ENCODE data around the gene DNPEP.

Gene DNPEP

GRCh38 chr2:219358170-219359075 lies 29.3 kb downstream of the DNPEP start (continued):
- TF ChIP-seq, protein P1, sequence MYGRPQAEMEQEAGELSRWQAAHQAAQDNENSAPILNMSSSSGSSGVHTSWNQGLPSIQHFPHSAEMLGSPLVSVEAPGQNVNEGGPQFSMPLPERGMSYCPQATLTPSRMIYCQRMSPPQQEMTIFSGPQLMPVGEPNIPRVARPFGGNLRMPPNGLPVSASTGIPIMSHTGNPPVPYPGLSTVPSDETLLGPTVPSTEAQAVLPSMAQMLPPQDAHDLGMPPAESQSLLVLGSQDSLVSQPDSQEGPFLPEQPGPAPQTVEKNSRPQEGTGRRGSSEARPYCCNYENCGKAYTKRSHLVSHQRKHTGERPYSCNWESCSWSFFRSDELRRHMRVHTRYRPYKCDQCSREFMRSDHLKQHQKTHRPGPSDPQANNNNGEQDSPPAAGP (tag by site-specific recombination; IDR thresholded peaks at IDR 0.05), result no peak
- TF ChIP-seq ZNF280C (tag by site-specific recombination; IDR thresholded peaks at IDR 0.05), result no peak
- TF ChIP-seq ZEB2 (tag by site-specific recombination; IDR thresholded peaks at IDR 0.05), result no peak
- TF ChIP-seq PRDM1 (tag by site-specific recombination; IDR thresholded peaks at IDR 0.05), result no peak
- no peak for TF ChIP-seq ZNF174 (tag by site-specific recombination; IDR thresholded peaks at IDR 0.05)
- TF ChIP-seq HOXA7 (CRISPR knock-in tag; IDR thresholded peaks at IDR 0.05; ENCODE audit: borderline replicate concordance), result no peak
- TF ChIP-seq ZSCAN16 (tag by site-specific recombination; IDR thresholded peaks at IDR 0.05), result no peak
- no peak for TF ChIP-seq ZNF157 (tag by site-specific recombination; IDR thresholded peaks at IDR 0.05)
- no peak for TF ChIP-seq ZNF621 (tag by site-specific recombination; IDR thresholded peaks at IDR 0.05)
- TF ChIP-seq, protein P2, sequence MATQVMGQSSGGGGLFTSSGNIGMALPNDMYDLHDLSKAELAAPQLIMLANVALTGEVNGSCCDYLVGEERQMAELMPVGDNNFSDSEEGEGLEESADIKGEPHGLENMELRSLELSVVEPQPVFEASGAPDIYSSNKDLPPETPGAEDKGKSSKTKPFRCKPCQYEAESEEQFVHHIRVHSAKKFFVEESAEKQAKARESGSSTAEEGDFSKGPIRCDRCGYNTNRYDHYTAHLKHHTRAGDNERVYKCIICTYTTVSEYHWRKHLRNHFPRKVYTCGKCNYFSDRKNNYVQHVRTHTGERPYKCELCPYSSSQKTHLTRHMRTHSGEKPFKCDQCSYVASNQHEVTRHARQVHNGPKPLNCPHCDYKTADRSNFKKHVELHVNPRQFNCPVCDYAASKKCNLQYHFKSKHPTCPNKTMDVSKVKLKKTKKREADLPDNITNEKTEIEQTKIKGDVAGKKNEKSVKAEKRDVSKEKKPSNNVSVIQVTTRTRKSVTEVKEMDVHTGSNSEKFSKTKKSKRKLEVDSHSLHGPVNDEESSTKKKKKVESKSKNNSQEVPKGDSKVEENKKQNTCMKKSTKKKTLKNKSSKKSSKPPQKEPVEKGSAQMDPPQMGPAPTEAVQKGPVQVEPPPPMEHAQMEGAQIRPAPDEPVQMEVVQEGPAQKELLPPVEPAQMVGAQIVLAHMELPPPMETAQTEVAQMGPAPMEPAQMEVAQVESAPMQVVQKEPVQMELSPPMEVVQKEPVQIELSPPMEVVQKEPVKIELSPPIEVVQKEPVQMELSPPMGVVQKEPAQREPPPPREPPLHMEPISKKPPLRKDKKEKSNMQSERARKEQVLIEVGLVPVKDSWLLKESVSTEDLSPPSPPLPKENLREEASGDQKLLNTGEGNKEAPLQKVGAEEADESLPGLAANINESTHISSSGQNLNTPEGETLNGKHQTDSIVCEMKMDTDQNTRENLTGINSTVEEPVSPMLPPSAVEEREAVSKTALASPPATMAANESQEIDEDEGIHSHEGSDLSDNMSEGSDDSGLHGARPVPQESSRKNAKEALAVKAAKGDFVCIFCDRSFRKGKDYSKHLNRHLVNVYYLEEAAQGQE (tag by site-specific recombination; IDR thresholded peaks at IDR 0.05), result no peak
- TF ChIP-seq ZNF223 (tag by site-specific recombination; IDR thresholded peaks at IDR 0.05), result no peak
- no peak for TF ChIP-seq REPIN1 (tag by site-specific recombination; IDR thresholded peaks at IDR 0.05; ENCODE audit: low read depth)
- TF ChIP-seq GFI1B (tag by site-specific recombination; IDR thresholded peaks at IDR 0.05), result no peak
- TF ChIP-seq ZNF610 (tag by site-specific recombination; IDR thresholded peaks at IDR 0.05; ENCODE audit: borderline replicate concordance), result no peak
- no peak for TF ChIP-seq ZNF239 (tag by site-specific recombination; IDR thresholded peaks at IDR 0.05)
- no peak for TF ChIP-seq ZBTB7A (tag by site-specific recombination; IDR thresholded peaks at IDR 0.05; ENCODE audit: low read depth)
- TF ChIP-seq SP2 (tag by site-specific recombination; IDR thresholded peaks at IDR 0.05), result peak; percentile 61
- TF ChIP-seq ZNF24 (tag by site-specific recombination; IDR thresholded peaks at IDR 0.05), result no peak
- no peak for TF ChIP-seq ZNF660 (tag by site-specific recombination; IDR thresholded peaks at IDR 0.05)
- peak; percentile 51; the same call in 1 of the 2 replicates for TF ChIP-seq ZBTB20 (tag by site-specific recombination; IDR thresholded peaks at IDR 0.05)
- TF ChIP-seq ZNF366 (tag by site-specific recombination; conservative IDR thresholded peaks at IDR 0.05), result no peak
- no peak for TF ChIP-seq ZNF112 (tag by site-specific recombination; IDR thresholded peaks at IDR 0.05)
- TF ChIP-seq, protein P3, sequence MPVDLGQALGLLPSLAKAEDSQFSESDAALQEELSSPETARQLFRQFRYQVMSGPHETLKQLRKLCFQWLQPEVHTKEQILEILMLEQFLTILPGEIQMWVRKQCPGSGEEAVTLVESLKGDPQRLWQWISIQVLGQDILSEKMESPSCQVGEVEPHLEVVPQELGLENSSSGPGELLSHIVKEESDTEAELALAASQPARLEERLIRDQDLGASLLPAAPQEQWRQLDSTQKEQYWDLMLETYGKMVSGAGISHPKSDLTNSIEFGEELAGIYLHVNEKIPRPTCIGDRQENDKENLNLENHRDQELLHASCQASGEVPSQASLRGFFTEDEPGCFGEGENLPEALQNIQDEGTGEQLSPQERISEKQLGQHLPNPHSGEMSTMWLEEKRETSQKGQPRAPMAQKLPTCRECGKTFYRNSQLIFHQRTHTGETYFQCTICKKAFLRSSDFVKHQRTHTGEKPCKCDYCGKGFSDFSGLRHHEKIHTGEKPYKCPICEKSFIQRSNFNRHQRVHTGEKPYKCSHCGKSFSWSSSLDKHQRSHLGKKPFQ (tag by site-specific recombination; IDR thresholded peaks at IDR 0.05), result no peak
- no peak for TF ChIP-seq ZNF473 (tag by site-specific recombination; IDR thresholded peaks at IDR 0.05)
- no peak for TF ChIP-seq ZNF155 (tag by site-specific recombination; IDR thresholded peaks at IDR 0.05)
- TF ChIP-seq ZNF585B (tag by site-specific recombination; IDR thresholded peaks at IDR 0.05), result no peak
- TF ChIP-seq KLF8 (tag by site-specific recombination; IDR thresholded peaks at IDR 0.05), result no peak
- TF ChIP-seq GLIS1 (tag by site-specific recombination; IDR thresholded peaks at IDR 0.05), result peak; percentile 77
- no peak for TF ChIP-seq SCRT1 (tag by site-specific recombination; IDR thresholded peaks at IDR 0.05; ENCODE audit: borderline replicate concordance)
- TF ChIP-seq ZNF341 (tag by site-specific recombination; IDR thresholded peaks at IDR 0.05; ENCODE audit: low read depth), result peak; percentile 54; the same call in 1 of the 2 replicates
- 0 out of 2 replicates have a peak, but pooled peaks have one; percentile 30 for TF ChIP-seq ZNF600 (tag by site-specific recombination; IDR thresholded peaks at IDR 0.05)
- TF ChIP-seq ZNF792 (tag by site-specific recombination; IDR thresholded peaks at IDR 0.05), result no peak
- no peak for TF ChIP-seq ZNF560 (tag by site-specific recombination; IDR thresholded peaks at IDR 0.05; ENCODE audit: borderline replicate concordance)
- no peak for TF ChIP-seq FEZF1 (tag by site-specific recombination; IDR thresholded peaks at IDR 0.05)
- no peak for TF ChIP-seq ZNF623 (tag by site-specific recombination; IDR thresholded peaks at IDR 0.05)
